GM23338 (cell line): Measurements from ENCODE around the gene DLG4. TPM values are rescaled to one million over a fixed set of nuclear protein-coding genes. Genes with fewer than 3 reads are reported as not detected.

Experiments
- ATAC-seq: fragments of 200-7000 bp; cut with Tn5 transposase; 3 replicates; pipeline ENCODE4 v1.9.1; 2020
- DNase-seq: peaks from one replicate; pipeline ENCODE4 v3.0.0-alpha.2; 2015; ENCODE audit warnings: low spot score
- H2AFZ ChIP-seq: fragments of 200-600 bp; sonication (generic); 2 replicates; pipeline ENCODE4 v1.8.0; 2016; ENCODE audit warnings: antibody characterized with exemption, mild to moderate bottlenecking, moderate library complexity
- H3F3A ChIP-seq: fragments of 200-600 bp; sonication (generic); replicated peaks from 2 replicates; pipeline ENCODE4 v1.8.0; 2017; ENCODE audit warnings: antibody characterized with exemption, mixed run types, low read depth
- H3K27ac ChIP-seq: fragments of 200-600 bp; sonication (generic); 2 replicates; pipeline ENCODE4 v1.6.1; 2016; ENCODE audit warnings: low read depth
- H3K27me3 ChIP-seq: fragments of 200-600 bp; sonication (generic); 2 replicates; pipeline ENCODE4 v1.8.0; 2016; ENCODE audit warnings: mild to moderate bottlenecking, mixed run types, moderate library complexity; ENCODE audit not compliant: insufficient read depth
- H3K36me3 ChIP-seq: fragments of 200-600 bp; sonication (generic); 2 replicates; pipeline ENCODE4 v1.8.0; 2016; ENCODE audit warnings: mild to moderate bottlenecking; ENCODE audit not compliant: insufficient read depth
- H3K4me1 ChIP-seq: fragments of 200-600 bp; sonication (generic); 2 replicates; pipeline ENCODE4 v1.8.0; 2016; ENCODE audit warnings: mild to moderate bottlenecking, moderate library complexity; ENCODE audit not compliant: insufficient read depth
- H3K4me2 ChIP-seq: fragments of 200-600 bp; sonication (generic); 2 replicates; pipeline ENCODE4 v1.7.1; 2017; ENCODE audit warnings: mixed run types
- H3K4me3 ChIP-seq: fragments of 200-600 bp; sonication (generic); 2 replicates; pipeline ENCODE4 v1.6.1; 2016; ENCODE audit warnings: mixed run types
- H3K79me2 ChIP-seq: fragments of 200-600 bp; sonication (generic); replicated peaks from 2 replicates; pipeline ENCODE4 v1.8.0; 2017; ENCODE audit warnings: mild to moderate bottlenecking; ENCODE audit not compliant: insufficient read depth
- H3K9me2 ChIP-seq: fragments of 200-600 bp; sonication (generic); 2 replicates; pipeline ENCODE4 v1.8.0; 2017; ENCODE audit not compliant: insufficient read depth
- H4K20me1 ChIP-seq: fragments of 200-600 bp; sonication (generic); replicated peaks from 2 replicates; pipeline ENCODE4 v1.8.0; 2017; ENCODE audit warnings: mild to moderate bottlenecking; ENCODE audit not compliant: insufficient read depth
- H3K27ac Mint-ChIP-seq: 2 replicates; pipeline ENCODE4 v1.8.0; 2020; ENCODE audit warnings: inconsistent platforms, mild to moderate bottlenecking, moderate library complexity, mixed read lengths
- H3K27me3 Mint-ChIP-seq: 3 replicates; pipeline ENCODE4 v1.8.0; 2022; ENCODE audit warnings: low read depth, mild to moderate bottlenecking, moderate library complexity, mixed read lengths, inconsistent platforms; ENCODE audit not compliant: insufficient read depth, poor library complexity
- H3K36me3 Mint-ChIP-seq: 3 replicates; pipeline ENCODE4 v1.8.0; 2021; ENCODE audit warnings: low read depth, mild to moderate bottlenecking, inconsistent platforms, moderate library complexity, mixed read lengths
- H3K4me1 Mint-ChIP-seq: 3 replicates; pipeline ENCODE4 v1.8.0; 2020; ENCODE audit warnings: mild to moderate bottlenecking, inconsistent platforms, mixed read lengths
- H3K4me3 Mint-ChIP-seq: 3 replicates; pipeline ENCODE4 v1.8.0; 2021; ENCODE audit warnings: moderate library complexity, mild to moderate bottlenecking, inconsistent platforms, mixed read lengths
- H3K9me3 Mint-ChIP-seq: 3 replicates; pipeline ENCODE4 v1.8.0; 2020; ENCODE audit warnings: moderate library complexity, mild to moderate bottlenecking, inconsistent platforms, mixed read lengths
- CREB1 ChIP-seq: fragments of 250-450 bp; sonication (Bioruptor Pico); IDR thresholded peaks from 2 replicates; pipeline ENCODE4 v1.5.0; 2020; ENCODE audit warnings: low read depth, mild to moderate bottlenecking, moderate library complexity
- EZH2phosphoT487 ChIP-seq: fragments of 200-600 bp; sonication (generic); IDR thresholded peaks from one replicate; pipeline ENCODE4 v1.8.1; 2018; ENCODE audit warnings: antibody characterized with exemption; ENCODE audit not compliant: unreplicated experiment
- POLR2AphosphoS5 ChIP-seq: IDR thresholded peaks from 2 replicates; pipeline ENCODE4 v1.6.1; 2016; ENCODE audit warnings: antibody characterized with exemption, low read depth
- ZNF114 ChIP-seq: fragments of 250-450 bp; sonication (Bioruptor Pico); IDR thresholded peaks from 2 replicates; pipeline ENCODE4 v1.5.0; 2020; ENCODE audit warnings: mild to moderate bottlenecking, moderate library complexity
- ZNF331 ChIP-seq: fragments of 250-450 bp; sonication (Bioruptor Pico); IDR thresholded peaks from 2 replicates; pipeline ENCODE4 v1.5.0; 2020; ENCODE audit warnings: low read depth, mild to moderate bottlenecking, moderate library complexity
- polyA plus RNA-seq: library from polyadenylated mRNA; unstranded; fragments of >200 nt; fragmentation: Nextera tagmentation; extraction: Ambion mirVana; gene quantifications from 2 replicates; pipeline ENCODE4 v1.2.1, GENCODE V29; 2016
- total RNA-seq: library from RNA; depleted of rRNA; stranded (reverse); fragments of >200 nt; shearing (Covaris generic); gene quantifications from 2 replicates; pipeline ENCODE4 v1.2.3, GENCODE V29; 2014
- TF ChIP-seq, protein P1 (sequence below), 2 experiments: fragments of 200-600 bp in 1 of 2; sonication (generic) in 1 of 2; conservative IDR thresholded peaks; 2 replicates each; pipeline versions ENCODE4 v1.5.1 to v1.6.1; 2016 to 2017; ENCODE audit warnings: antibody characterized with exemption in 2 of 2, low read depth in 2 of 2, mild to moderate bottlenecking in 2 of 2, moderate library complexity in 1 of 2
- TF ChIP-seq, protein P2 (sequence below): IDR thresholded peaks from 2 replicates; pipeline ENCODE4 v1.6.1; 2016; ENCODE audit warnings: antibody characterized with exemption
- TF ChIP-seq, protein P3 (sequence below): fragments of 250-450 bp; sonication (Bioruptor Pico); IDR thresholded peaks from 2 replicates; pipeline ENCODE4 v1.5.0; 2020; ENCODE audit warnings: mild to moderate bottlenecking, moderate library complexity

The DLG4 gene
- total and polyA plus RNA-seq, 2 experiments from 2014 or later = 11.1 to 31.0 TPM

DNA sequence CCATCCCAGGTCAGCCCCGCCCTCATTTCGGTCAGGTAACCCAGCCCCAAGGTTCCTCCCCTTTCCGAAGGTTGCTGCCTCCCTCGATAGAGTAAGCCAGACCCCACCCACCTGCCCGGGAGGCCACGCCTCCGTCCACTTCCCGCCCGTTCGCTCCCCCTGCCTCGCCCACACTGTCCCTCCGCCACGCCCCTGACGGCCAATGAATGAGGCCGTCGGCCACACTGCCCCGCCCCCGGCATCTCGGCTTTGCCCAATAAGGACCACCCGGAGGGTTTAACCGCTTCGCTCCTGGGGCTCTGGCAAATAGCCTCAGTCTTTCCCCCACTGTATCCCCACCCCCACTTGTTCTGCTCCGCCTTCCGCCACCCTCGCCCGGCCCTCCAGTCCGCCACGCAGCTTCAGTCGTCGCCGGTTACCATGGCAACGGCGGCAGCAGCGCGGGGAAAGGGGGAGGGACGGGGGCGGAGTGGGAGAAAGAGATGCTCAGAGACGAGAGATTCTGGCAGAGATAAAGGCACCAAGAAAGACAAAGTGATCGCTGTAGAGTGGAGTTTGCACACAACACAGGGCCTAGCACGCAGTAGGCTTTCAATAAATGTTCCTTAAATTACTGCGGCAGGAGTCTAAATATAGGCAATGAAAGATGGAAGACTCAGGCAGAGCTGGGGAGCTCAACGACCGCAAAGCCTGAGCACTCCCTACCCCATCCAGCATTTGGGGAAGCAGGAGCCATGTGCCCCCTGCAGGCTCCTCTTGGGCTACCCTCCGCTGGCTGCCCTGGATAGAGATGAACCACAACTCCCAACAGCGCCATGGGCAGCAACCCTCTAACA lies 5.1 kb downstream of the DLG4 start:
- Mint-ChIP-seq H3K27ac (peak overlapping the region; percentile 99), H3K4me1 (peaks cover 65% of the 10 kb centered on the region), H3K36me3 (peaks cover 3% of the 10 kb centered on the region; the same call in 2 of the 3 replicates), H3K9me3 (no peaks in the 10 kb centered on the region; the same call in 2 of the 3 replicates), H3K27me3 (peaks cover 37% of the 10 kb centered on the region), H3K4me3 (peak overlapping the region; percentile 70)
- peak; percentile 81 for ATAC-seq
- peaks cover 15% of the 10 kb centered on the region for H3F3A ChIP-seq
- TF ChIP-seq ZNF331 (CRISPR knock-in tag) (no peak), CREB1 (peak; percentile 67)
- TF ChIP-seq, protein P1, sequence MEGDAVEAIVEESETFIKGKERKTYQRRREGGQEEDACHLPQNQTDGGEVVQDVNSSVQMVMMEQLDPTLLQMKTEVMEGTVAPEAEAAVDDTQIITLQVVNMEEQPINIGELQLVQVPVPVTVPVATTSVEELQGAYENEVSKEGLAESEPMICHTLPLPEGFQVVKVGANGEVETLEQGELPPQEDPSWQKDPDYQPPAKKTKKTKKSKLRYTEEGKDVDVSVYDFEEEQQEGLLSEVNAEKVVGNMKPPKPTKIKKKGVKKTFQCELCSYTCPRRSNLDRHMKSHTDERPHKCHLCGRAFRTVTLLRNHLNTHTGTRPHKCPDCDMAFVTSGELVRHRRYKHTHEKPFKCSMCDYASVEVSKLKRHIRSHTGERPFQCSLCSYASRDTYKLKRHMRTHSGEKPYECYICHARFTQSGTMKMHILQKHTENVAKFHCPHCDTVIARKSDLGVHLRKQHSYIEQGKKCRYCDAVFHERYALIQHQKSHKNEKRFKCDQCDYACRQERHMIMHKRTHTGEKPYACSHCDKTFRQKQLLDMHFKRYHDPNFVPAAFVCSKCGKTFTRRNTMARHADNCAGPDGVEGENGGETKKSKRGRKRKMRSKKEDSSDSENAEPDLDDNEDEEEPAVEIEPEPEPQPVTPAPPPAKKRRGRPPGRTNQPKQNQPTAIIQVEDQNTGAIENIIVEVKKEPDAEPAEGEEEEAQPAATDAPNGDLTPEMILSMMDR (conservative IDR thresholded peaks at IDR 0.05; ENCODE audit: low read depth in 2 of 2) = peak; percentile 52
- peak overlapping the region; percentile 70 for H3K4me3 ChIP-seq
- no peak overlapping the region for H2AFZ ChIP-seq
- no peaks in the 10 kb centered on the region for H3K27me3 ChIP-seq
- no peaks in the 10 kb centered on the region; the same call in 1 of the 2 replicates for H4K20me1 ChIP-seq
- peak; percentile 100 for DNase-seq
- no peaks in the 10 kb centered on the region for H3K36me3 ChIP-seq
- H3K4me1 ChIP-seq = peaks cover 55% of the 10 kb centered on the region
- H3K27ac ChIP-seq = peak overlapping the region; percentile 88
- no peaks in the 10 kb centered on the region for H3K9me2 ChIP-seq
- peak overlapping the region; percentile 90 for H3K4me2 ChIP-seq
- peaks cover 45% of the 10 kb centered on the region for H3K79me2 ChIP-seq

DNA sequence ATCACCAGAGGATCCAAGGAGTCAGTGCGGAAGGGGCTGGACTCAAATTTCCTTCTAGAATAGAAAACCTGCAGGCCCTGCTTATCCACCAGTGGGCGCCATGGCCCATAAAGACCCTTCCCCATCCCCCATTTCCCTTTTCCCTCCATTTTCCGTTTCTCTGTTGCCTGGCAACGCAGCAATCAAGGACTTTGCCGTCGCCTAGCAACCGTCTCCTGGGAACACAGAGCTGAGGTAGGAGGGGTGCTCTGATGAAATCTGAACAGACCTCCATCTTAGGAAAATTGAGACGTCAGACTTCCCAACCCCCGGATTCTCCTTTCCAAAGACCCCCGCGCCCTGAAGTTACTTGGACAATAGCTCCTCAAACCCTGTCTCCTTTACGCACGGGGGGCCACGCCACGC lies 5.7 kb downstream of the DLG4 start:
- DNase-seq (peak; percentile 100), ATAC-seq (peak; percentile 5)
- Histone ChIP-seq H3K9me2 (no peaks in the 10 kb centered on the region), H2AFZ (no peak overlapping the region), H3K4me1 (peaks cover 55% of the 10 kb centered on the region), H3F3A (peaks cover 15% of the 10 kb centered on the region), H3K36me3 (no peaks in the 10 kb centered on the region), H3K27me3 (no peaks in the 10 kb centered on the region), H3K79me2 (peaks cover 50% of the 10 kb centered on the region), H3K4me3 (peak overlapping the region; percentile 70), H3K27ac (peak overlapping the region; percentile 59; the same call in 1 of the 2 replicates), H4K20me1 (no peaks in the 10 kb centered on the region; the same call in 1 of the 2 replicates), H3K4me2 (peak overlapping the region; percentile 68)
- H3K27ac Mint-ChIP-seq = peak overlapping the region; percentile 99
- peaks cover 3% of the 10 kb centered on the region; the same call in 2 of the 3 replicates for H3K36me3 Mint-ChIP-seq
- H3K9me3 Mint-ChIP-seq = no peaks in the 10 kb centered on the region; the same call in 2 of the 3 replicates
- H3K4me1 Mint-ChIP-seq = peaks cover 63% of the 10 kb centered on the region
- H3K27me3 Mint-ChIP-seq = peaks cover 33% of the 10 kb centered on the region
- peak overlapping the region; percentile 70 for H3K4me3 Mint-ChIP-seq
- TF ChIP-seq, protein P2, sequence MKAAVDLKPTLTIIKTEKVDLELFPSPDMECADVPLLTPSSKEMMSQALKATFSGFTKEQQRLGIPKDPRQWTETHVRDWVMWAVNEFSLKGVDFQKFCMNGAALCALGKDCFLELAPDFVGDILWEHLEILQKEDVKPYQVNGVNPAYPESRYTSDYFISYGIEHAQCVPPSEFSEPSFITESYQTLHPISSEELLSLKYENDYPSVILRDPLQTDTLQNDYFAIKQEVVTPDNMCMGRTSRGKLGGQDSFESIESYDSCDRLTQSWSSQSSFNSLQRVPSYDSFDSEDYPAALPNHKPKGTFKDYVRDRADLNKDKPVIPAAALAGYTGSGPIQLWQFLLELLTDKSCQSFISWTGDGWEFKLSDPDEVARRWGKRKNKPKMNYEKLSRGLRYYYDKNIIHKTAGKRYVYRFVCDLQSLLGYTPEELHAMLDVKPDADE = 0 out of 2 replicates have a peak, but pooled peaks have one; percentile 23
- TF ChIP-seq ZNF114 (CRISPR knock-in tag) (no peak), POLR2AphosphoS5 (no peak), EZH2phosphoT487 (no peak), CREB1 (peak; percentile 35; the same call in 1 of the 2 replicates)
- TF ChIP-seq, protein P3, sequence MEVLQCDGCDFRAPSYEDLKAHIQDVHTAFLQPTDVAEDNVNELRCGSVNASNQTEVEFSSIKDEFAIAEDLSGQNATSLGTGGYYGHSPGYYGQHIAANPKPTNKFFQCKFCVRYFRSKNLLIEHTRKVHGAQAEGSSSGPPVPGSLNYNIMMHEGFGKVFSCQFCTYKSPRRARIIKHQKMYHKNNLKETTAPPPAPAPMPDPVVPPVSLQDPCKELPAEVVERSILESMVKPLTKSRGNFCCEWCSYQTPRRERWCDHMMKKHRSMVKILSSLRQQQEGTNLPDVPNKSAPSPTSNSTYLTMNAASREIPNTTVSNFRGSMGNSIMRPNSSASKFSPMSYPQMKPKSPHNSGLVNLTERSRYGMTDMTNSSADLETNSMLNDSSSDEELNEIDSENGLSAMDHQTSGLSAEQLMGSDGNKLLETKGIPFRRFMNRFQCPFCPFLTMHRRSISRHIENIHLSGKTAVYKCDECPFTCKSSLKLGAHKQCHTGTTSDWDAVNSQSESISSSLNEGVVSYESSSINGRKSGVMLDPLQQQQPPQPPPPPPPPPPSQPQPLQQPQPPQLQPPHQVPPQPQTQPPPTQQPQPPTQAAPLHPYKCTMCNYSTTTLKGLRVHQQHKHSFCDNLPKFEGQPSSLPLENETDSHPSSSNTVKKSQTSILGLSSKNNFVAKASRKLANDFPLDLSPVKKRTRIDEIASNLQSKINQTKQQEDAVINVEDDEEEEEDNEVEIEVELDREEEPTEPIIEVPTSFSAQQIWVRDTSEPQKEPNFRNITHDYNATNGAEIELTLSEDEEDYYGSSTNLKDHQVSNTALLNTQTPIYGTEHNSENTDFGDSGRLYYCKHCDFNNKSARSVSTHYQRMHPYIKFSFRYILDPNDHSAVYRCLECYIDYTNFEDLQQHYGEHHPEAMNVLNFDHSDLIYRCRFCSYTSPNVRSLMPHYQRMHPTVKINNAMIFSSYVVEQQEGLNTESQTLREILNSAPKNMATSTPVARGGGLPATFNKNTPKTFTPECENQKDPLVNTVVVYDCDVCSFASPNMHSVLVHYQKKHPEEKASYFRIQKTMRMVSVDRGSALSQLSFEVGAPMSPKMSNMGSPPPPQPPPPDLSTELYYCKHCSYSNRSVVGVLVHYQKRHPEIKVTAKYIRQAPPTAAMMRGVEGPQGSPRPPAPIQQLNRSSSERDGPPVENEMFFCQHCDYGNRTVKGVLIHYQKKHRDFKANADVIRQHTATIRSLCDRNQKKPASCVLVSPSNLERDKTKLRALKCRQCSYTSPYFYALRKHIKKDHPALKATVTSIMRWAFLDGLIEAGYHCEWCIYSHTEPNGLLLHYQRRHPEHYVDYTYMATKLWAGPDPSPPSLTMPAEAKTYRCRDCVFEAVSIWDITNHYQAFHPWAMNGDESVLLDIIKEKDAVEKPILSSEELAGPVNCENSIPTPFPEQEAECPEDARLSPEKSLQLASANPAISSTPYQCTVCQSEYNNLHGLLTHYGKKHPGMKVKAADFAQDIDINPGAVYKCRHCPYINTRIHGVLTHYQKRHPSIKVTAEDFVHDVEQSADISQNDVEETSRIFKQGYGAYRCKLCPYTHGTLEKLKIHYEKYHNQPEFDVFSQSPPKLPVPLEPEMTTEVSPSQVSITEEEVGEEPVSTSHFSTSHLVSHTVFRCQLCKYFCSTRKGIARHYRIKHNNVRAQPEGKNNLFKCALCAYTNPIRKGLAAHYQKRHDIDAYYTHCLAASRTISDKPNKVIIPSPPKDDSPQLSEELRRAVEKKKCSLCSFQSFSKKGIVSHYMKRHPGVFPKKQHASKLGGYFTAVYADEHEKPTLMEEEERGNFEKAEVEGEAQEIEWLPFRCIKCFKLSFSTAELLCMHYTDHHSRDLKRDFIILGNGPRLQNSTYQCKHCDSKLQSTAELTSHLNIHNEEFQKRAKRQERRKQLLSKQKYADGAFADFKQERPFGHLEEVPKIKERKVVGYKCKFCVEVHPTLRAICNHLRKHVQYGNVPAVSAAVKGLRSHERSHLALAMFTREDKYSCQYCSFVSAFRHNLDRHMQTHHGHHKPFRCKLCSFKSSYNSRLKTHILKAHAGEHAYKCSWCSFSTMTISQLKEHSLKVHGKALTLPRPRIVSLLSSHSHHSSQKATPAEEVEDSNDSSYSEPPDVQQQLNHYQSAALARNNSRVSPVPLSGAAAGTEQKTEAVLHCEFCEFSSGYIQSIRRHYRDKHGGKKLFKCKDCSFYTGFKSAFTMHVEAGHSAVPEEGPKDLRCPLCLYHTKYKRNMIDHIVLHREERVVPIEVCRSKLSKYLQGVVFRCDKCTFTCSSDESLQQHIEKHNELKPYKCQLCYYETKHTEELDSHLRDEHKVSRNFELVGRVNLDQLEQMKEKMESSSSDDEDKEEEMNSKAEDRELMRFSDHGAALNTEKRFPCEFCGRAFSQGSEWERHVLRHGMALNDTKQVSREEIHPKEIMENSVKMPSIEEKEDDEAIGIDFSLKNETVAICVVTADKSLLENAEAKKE (CRISPR knock-in tag) = no peak
- TF ChIP-seq, protein P1 (conservative IDR thresholded peaks at IDR 0.05; ENCODE audit: low read depth in 2 of 2) = peak; percentile 86 to 88
